ENCODE results near the gene PELI3.
"Not testable (repeated sequence)": the region's sequence is repeated elsewhere in the genome, so short reads cannot be mapped to it uniquely, and the experiment has no call there.

Gene PELI3, protein sequence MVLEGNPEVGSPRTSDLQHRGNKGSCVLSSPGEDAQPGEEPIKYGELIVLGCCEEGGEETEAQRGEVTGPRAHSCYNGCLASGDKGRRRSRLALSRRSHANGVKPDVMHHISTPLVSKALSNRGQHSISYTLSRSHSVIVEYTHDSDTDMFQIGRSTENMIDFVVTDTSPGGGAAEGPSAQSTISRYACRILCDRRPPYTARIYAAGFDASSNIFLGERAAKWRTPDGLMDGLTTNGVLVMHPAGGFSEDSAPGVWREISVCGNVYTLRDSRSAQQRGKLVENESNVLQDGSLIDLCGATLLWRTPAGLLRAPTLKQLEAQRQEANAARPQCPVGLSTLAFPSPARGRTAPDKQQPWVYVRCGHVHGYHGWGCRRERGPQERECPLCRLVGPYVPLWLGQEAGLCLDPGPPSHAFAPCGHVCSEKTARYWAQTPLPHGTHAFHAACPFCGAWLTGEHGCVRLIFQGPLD

DNA sequence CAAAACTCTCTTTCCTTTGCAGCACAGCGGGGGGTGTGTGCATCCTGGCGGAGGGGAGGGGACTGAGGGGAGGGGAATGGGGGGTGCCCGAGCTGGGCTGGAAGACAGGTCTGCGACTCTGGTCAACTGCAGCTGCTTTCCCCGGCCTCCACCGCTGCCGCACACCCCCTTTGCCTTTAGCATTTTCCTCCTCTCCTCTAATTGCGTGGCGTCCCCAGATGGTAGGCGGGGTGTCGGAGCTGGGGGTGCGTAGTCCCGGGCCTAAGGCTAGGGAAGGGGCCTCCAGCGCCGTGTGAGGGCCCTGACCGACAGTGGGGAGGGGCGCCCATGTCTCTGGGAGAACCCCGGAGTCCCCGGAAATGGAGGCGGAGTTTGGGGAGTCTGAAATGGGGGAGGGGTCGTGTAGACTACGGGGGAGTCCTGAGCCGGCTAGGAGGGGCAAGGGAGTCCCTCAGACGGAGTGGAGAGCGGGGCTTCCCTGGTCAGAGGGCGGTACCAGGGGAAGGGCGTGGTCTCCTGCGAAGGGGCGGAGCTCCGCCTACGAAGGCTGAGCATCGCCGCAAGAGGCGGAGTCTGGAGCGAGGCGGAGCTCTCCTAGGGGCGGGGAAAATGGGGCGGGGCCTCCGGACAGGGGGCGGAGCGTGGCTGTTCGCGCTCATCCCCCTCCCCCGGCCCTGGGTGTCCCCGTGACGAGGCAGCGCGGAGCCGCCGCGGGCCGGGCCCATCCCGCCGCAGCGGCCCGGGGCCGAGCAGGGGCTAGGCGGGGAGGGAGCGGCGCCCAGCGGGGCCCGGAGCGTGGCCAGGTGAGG is at the start of gene PELI3:
Gene PELI3 (plus strand): TSS at position 681 of the 809 bp plus-strand sequence. CDS start 1,224 bp downstream, outside the sequence.
- DNase-seq: peak; percentile 96

DNA sequence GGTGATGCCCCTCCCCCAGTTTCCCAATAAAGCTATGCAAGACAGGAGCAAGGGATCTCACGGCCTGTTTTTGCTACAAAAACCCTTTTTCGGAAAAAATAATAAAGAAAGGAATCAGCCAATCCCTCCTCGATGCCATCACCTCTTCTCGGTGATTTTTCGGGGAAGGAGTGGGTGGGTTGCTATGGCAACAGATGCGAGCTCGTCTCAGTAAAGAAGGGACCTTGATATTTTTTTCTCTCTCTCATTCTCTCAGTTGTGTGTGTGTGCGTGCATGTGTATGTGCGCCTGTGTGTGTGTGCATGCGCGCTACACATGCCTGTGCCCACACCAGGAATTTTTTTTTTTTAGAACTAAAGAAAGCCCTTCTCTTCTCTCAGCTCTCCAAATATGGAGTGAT is 49.7 kb upstream of the PELI3 start:
- no peak for DNase-seq

GRCh38 chr11:66418168-66418985 is 48.3 kb upstream of the PELI3 start:
- peak; percentile 45 for DNase-seq

DNA sequence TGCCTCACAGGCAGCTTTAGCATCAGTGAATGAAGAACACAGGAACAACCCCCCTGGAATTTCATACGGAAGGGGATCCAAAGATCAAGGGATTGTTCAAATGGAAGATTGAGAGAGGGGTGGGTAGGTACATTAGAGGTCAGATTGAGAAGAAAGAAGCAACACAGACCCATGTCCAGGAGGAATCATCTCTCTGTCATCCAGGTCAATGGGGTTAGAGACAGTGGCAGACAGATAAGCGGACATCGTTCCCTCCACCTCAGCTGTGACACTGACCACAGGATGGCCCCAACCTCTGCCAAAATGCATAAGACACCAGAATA is 47.8 kb upstream of the PELI3 start:
- no peak for DNase-seq

DNA sequence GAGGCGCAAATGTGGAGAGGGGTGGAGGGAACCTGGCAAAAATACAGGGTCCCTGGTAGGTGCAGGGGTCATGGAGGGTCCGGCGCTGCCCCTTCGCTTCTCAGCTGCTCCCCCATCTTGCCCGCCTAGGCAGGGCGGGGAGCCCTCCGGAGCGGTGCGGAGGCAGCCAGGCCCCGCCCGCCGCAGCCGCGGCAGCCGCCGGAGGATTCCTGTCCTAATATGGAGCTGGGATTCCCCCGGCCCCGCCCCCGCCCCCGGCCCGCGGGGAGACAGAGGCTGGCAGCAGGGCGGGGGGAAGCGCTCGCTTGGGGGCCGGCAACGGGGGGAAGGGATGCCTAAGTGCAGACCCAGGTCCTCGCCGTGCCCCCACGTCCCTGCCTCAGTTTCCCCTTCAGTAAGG is 46.9 kb upstream of the PELI3 start:
- DNase-seq: no peak

DNA sequence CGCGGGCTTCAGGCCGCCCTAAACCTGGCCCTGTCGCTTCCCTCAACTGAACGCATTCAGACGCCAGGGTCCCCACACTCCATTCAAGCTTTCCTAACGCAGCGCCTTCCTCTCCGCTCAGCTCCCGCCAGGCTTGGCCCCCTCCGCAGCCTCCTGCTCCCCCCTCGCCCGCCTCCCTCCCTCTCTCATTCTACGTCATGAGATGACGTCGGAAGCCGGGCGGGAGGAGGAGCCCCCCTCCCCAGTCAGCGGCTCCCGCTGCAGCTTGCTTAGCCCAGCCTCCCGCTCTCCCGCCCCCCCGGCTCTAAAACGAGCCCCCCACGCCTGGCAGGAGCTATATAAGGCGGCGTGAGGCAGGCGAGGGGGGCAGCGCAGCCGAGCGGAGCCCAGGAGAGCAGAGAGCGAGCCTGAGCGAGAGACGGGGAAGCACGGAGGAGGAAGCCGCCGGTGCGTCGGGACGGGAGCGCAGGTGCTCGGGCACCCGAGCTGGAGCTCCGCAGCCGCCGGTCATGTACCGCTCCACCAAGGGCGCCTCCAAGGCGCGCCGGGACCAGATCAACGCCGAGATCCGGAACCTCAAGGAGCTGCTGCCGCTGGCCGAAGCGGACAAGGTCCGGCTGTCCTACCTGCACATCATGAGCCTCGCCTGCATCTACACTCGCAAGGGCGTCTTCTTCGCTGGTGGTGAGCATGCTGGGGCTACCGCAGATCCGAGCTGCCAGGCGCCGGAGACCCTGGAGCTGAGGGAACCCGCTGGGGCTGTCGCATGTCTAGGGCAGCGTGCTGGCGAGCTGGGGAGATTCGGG is 45.8 kb upstream of the PELI3 start, which contains the start of gene NPAS4:
Gene NPAS4 (plus strand): TSS at position 365 of the 806 bp plus-strand sequence. CDS start 145 bp downstream, at position 510.
- no peak for DNase-seq

DNA sequence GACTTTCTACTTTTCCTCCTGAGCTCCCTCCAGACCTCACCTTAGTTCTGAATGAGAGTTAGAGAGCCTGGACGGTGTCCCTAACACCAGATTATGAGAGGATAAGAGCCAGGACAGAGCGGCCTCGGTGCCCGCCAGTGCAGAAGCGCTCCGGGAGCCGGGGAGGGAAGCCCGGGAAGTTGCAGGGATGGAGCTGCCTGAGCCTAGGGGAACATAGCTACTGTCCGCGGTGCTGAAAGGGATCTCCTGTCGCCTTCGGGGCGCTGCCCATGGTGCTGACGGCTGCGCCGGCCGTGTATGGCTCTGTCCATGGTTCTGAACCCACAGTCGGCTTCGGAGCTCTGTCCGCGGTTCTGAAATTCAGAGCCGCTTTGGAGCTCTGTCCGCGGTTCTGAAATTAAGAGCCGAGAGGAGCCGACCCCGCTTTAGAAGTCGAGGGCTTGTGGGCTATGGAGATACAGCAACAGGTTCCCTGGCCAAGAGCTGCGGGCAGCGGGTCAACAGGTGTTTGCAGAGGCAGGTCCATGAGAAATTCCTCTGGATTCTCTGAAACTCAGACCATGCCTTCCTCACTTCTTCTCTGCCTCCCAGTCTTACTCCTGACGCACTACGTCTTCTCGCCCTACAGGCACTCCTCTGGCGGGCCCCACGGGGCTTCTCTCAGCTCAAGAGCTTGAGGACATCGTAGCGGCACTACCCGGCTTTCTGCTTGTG is 45.1 kb upstream of the PELI3 start:
- DNase-seq: peak; percentile 88

GRCh38 chr11:66426314-66426713 is 40.4 kb upstream of the PELI3 start:
- no peak for DNase-seq

DNA sequence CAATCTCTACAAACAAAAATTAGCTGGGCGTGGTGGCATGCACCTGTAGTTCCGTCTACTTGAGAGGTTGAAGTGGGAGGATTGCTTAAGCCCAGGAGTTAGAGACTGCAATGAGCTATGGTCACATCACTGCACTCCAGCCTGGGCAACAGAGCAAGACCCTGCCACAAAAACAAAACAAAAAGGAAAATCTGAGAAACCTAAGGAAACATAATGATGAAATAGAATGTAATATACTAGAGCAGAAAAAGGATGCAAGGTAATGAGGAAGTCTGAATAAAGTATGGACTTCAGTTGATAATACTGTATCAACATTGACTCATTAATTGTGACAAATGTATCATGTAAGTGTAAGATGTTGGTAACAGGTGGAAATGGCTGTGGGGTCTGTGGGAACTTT is 37.8 kb upstream of the PELI3 start:
- DNase-seq: no peak

- peak; percentile 70 for DNase-seq
Observed at GRCh38 chr11:66429983-66430602, 36.6 kb upstream of the PELI3 start.

DNA sequence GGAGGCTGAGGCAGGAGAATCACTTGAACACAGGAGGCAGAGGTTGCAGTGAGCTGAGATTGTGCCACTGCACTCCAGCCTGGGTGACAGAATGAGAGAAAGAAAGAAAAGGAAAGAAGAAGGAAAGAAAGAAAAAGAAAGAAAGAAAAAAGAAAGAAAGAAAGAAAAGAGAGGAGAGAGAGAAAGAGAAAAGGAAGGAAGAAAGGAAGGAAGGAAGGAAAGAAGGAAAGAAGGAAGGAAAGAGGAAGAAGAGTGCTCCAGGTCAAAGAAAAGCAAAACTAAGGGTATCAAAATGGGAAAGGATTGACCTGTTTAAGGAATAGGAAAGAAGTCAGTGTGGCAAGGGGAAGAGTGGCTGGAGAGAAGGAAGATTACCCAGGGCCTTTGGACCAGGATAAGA is 35.4 kb upstream of the PELI3 start:
- not testable (repeated sequence) for DNase-seq

GRCh38 chr11:66431871-66432329 is 34.8 kb upstream of the PELI3 start:
- DNase-seq: not testable (repeated sequence)

DNA sequence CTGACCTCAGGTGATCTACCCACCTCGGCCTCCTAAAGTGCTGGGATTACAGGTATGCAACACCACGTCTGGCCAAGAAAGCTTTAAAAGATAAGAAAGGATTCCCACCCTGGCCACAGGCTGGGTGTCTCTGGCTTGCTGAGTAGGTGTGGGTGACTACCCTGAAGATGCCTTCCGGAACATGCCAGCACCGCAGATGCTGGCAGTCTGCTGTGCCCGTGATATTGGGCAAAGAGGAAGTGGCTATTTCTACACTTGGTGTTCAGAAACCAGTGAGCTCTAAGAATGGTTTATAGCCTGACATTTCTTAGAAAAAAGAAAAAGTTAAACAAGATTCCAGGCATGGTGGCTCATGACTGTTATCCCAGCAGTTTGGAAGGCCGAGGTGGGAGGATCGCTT is 34.1 kb upstream of the PELI3 start:
- no peak for DNase-seq

- DNase-seq: no peak
Observed at GRCh38 chr11:66437979-66438503, 28.7 kb upstream of the PELI3 start.

GRCh38 chr11:66438504-66439466 is 27.9 kb upstream of the PELI3 start, which contains the start of gene MRPL11:
Gene MRPL11, minus strand, starts transcription at chr11:66438848. Its CDS starts 94 bp downstream, at chr11:66438754.
- DNase-seq: peak; percentile 92

- DNase-seq: not testable (repeated sequence)
Observed at GRCh38 chr11:66440101-66440939, 26.4 kb upstream of the PELI3 start.

GRCh38 chr11:66440940-66441282 is 25.8 kb upstream of the PELI3 start:
- DNase-seq: not testable (repeated sequence)

- no peak for DNase-seq
Observed at GRCh38 chr11:66443602-66444001, 23.1 kb upstream of the PELI3 start.

Measured in CD4-positive, alpha-beta T cell treated with Interleukin-21 for 1 hour (primary cell).